Measurements from ENCODE around the gene BBS9.
A peak's percentile ranks its signal among the peaks of the same experiment; 100 is the strongest.
"Not testable (repeated sequence)": the region's sequence is repeated elsewhere in the genome, so short reads cannot be mapped to it uniquely, and the experiment has no call there.

Gene BBS9

GRCh38 chr7:33201821-33202220 is 72.5 kb downstream of the BBS9 start:
- no peak for DNase-seq

- no peak for DNase-seq
These were observed 81.6 kb downstream of the BBS9 start for GRCh38 chr7:33210958-33211357.

DNA sequence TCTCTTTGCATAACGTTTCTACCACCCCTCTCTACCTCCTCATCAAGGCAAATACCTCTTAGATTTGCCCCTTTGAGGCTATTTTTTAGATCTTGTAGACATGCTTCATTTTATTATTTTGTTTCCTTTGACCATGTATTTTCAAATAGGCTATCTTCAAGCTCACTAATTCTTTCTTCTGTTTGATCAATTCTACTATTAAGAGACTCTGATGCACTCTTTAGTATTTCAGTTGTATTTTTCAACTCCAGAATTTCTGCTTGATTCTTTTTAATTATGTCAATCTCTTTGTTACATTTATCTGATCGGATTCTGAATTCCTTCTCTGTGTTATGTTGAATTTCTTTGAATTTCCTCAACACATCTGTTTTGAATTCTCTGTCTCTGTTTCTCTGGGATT is 82.8 kb downstream of the BBS9 start:
- no peak for DNase-seq

DNA sequence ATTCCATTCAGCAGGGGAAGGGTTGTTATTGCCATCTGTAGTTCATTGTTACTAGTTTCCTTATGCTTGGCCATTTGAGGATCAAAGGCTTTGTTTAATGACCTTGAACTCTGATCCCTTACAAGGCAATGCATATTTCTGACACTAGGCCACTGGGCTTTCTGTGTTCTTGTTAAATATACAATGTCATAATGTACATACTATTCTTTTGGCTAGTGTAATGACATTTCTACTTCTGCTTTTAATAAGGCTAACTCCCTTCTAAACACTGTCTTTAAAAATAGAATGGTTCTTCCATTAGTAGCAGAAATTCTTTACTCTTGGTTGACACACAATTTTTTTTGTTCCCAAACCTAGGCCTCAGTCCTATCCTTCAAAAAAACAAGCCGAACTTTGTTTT is 86.6 kb downstream of the BBS9 start:
- no peak for DNase-seq

- no peak for DNase-seq
These were observed 88.2 kb downstream of the BBS9 start for GRCh38 chr7:33217595-33217994.

- not testable (repeated sequence) for DNase-seq
These were observed 89.6 kb downstream of the BBS9 start for GRCh38 chr7:33218841-33219535.

- no peak for DNase-seq
These were observed 90.9 kb downstream of the BBS9 start for GRCh38 chr7:33220231-33220630.

DNA sequence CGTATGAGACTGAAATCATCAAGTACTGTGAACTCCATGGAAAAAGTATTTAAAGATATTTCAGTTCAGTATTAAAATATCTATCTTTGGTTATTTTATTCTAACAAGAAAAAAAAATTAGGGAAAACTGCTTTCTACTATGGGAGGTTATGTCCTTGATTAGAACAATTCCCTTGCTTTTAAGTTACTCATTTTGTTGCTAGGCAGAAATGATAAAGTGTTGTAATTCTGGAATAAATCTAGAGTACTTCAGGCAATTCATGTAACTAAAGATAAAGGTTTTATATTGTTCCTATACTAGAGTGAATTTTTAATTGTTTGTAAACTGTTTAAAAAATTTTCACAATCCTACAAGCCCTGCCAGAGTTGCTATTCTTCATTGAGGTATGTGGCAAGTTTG is 92.0 kb downstream of the BBS9 start:
- DNase-seq = no peak

GRCh38 chr7:33232632-33233145 is 103.3 kb downstream of the BBS9 start:
- no peak for DNase-seq

DNA sequence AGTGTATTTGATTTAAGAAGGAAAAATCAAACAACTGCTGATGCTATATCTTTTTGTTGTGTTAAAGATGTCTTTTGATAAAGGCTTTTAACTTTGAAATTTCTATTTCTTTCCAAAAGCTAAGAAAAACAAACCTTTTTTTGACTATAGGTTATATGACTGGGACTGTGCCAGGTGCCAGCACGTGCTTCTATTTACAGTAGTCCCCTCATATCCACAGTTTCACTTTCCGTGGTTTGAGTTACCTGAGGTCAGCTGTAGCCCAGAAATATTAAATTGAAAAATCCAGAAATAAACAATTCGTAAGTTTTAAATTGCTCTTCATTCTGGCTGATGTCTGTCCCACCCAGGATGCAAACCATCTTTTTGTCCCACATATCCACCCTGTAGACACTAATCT is 104.3 kb downstream of the BBS9 start:
- no peak for DNase-seq

GRCh38 chr7:33237036-33237435 is 107.7 kb downstream of the BBS9 start:
- DNase-seq = no peak

- DNase-seq = peak; percentile 11
These were observed 114.0 kb downstream of the BBS9 start for GRCh38 chr7:33243319-33243881.

DNA sequence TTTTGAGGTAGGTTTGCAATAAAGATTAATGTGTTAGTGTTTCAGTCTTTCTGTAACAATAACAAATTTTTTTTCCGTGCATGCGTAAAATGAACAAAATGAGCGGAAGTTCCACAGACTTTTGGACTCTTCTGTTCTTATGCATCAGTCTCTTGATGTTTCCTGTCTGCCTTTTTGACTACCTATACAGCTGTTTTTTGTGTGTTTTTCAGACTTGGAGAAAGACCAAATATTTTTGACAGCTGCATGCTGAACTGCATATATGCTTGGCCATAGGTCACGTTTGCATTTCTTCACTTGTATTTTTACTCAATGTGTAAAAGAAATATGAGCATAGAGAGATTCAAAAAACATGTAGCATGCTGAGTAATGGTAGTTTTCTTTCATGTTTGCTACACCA is 119.3 kb downstream of the BBS9 start:
- DNase-seq = no peak

DNA sequence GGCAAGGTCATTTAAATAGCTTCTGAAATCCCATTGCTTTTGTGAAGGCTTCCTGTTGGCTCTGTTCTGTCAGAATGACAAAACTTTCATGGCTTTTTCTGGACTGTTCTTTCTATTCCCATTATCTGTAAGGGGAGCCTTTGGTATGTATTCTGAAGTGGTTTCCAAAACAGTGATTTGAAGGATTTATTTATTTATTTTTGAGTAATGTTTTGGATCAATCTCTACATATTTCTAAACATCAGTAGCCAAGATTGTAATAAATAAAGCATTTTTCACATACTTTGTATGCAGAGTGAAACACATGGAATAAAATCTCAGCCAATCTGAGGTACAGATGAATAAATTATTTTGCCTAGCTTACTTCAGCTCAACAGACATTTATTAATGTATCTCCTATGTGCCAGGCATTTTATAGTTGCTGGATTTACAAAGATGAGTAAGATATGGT is 121.1 kb downstream of the BBS9 start:
- no peak for DNase-seq

DNA sequence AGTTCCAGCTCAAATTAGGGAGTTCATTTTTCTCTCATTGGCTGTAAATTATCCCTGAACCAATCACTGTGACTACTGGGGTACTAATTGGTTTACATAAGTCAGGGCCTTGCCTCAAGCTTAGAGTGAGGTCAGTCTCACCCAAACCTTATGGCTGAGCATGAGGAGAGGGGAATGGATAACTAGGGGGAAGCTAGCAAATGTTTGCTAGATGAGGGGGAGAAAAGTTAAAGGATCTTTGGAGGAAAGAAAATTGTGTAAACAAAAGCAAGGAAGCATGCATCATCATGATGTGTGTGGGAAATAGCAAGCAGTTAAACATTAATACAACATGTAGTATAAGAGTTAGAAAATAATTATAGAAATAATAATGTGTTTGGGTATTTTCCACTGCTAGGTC is 121.9 kb downstream of the BBS9 start:
- DNase-seq = no peak

DNA sequence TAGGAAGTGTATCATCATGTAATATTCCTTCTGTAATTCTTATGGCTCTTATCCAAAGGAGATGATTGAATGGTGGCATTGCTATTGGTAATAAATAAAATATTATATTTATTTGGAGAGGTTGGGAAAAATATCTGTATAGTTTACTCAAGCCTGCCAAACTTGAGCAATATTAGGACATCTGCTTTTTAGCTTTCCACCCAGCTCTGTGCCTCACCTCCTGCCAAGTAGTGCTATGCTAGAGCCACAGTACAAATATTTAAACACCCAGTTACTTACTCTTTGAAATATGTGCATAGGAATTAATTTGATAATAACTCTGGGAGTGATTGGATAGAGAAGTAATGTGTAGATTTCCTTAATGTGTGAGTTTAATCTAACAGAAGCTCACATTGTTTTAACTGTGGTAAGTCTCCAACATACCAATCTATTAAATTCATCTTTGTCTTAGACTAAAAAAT is 129.2 kb downstream of the BBS9 start:
- no peak for DNase-seq

- no peak for DNase-seq
These were observed 132.2 kb downstream of the BBS9 start for GRCh38 chr7:33261585-33261984.

- no peak for DNase-seq
These were observed 133.1 kb downstream of the BBS9 start for GRCh38 chr7:33262476-33262875.

DNA sequence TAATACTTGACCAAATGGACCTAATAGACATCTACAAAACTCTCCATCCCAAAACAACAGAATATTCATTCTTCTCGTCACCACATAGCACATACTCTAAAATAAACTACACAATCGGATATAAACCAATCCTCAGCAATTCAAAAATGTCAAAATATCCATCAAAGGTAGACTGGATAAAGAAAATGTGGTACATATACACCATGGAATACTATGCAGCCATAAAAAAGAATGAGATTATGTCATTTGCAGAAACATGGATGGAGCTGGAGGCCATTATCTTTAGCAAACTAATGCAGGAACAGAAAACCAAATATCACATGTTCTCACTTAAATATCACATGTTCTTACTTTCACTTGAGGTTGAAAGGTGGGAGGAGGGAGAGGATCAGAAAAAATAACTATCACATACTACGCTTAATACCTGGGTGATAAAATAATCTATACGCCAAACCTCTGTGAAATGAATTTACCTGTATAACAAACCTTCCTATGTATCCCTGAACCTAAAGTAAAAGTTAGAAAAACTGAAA is 142.5 kb downstream of the BBS9 start:
- not testable (repeated sequence) for DNase-seq

GRCh38 chr7:33273356-33273755 is 144.0 kb downstream of the BBS9 start:
- DNase-seq = no peak

- no peak for DNase-seq
These were observed 147.0 kb downstream of the BBS9 start for GRCh38 chr7:33276325-33276724.

DNA sequence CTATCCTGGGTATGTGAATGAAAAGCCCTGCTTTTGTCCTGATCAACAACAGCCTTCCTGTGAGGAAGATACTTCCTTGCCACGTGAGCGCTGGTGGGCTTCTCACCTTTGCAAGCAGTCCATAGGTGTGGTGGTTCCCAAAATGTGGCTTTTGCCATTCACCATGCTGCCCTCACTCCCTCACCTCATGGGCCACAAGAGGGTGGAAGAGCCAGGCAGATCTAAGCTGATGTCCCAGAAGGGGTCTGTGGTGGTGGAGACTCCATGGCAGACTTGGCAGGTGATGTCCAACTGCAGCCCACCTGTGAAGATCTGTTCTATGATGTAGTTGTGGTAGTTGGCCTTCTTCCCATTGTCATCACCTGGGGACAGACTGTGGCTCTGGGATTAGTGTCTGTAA is 147.4 kb downstream of the BBS9 start:
- no peak for DNase-seq

DNA sequence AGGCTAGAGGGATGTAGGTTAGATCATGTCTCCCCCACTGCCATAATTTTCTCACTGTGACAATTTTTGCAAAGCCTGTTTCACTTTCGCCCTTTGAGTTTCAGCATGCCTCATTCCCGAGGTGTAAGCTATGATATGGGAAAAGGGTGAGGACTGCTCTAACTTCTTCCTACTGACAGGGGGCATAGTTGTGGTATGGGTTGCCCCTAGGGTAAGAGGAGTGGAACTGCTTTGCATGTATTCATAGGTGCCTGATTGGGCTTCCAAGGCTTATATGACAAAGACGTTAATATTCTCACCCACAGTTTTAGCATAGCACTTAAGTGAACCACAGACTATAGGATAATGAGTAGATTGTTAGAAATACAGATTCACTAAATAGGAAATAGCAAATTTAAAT is 148.7 kb downstream of the BBS9 start:
- no peak for DNase-seq

GRCh38 chr7:33286501-33286900 is 157.1 kb downstream of the BBS9 start:
- DNase-seq = no peak
